Islet precursor cell (in vitro differentiated cells): ENCODE measurements around the gene LRRC28.
"Not testable (repeated sequence)": the region's sequence is repeated elsewhere in the genome, so short reads cannot be mapped to it uniquely, and the experiment has no call there.

Experiments used
- DNase-seq: peaks from one replicate; pipeline ENCODE4 v3.0.0-alpha.2; 2018

Gene LRRC28

DNA sequence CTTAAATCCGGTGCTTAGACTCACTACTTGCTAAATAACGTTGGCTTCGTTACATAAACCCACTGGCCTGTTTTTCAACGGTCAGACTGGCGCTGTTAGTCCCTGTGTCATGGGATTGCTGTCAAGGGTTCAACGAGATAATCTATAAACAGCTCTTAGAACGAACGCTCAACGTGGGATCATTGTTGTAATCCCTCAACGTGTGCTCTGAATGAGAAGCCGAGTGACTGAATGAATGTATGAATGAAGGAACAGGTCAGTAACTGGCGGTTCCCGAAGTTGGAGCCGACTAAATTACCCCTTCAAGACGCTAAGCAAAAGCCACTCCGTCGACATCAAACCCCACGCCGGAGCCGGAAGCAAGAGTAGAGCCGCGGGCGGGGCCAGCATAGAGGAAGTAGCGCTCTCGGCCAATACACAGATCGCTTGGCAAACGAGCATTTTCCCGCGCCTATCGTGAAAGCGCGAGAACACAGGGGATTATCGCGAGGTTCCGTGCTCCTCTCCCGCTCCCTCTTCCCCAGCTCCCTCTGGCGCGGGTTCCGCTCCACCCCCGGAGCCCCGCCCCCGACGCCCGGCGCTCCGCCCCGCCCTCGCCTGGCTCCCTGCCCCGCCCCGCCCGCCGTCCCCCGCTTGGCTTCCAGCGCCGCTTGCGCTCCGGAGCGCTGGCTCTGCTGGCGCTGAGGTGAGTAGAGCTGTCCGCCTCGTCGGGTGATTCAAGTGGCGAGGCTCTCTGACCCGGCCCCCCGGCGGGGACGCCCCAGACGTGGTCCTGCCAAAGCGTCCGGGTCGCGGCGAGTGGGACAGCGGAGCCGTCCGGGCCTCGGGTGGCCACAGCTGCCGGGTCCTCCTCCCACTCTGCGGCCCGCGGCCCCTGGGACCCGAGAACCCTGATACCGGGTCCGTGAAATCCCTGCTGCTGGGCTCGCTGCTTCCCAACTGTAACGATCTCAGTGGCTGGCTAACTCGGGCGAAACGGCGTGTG is at the start of gene LRRC28:
Gene LRRC28 (plus strand): TSS at position 625 of the 985 bp plus-strand sequence. CDS start 4,477 bp downstream, outside the sequence.
- peak; percentile 99 for DNase-seq

- no peak for DNase-seq
Measured at GRCh38 chr15:99202176-99202552, 49.1 kb upstream of the LRRC28 start.

DNA sequence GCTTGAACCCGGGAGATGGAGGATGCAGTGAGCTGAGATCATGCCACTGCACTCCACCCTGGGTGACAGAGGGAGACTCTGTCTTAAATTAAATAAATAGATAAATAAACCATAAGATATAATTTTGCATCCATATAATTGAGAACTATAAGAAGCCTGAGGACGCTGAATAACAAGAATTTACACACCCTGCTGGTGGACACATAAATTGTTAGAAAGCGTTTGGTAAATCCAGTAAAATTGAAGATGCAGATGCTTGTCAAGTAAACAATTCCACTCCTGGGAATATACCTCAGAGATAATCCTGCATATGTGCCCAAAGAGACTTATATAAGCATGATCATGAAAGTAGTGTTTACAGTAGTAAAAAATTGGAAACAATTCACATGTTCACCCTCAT is 43.6 kb upstream of the LRRC28 start:
- DNase-seq: no peak

GRCh38 chr15:99209326-99209725 is 42.0 kb upstream of the LRRC28 start:
- no peak for DNase-seq

GRCh38 chr15:99210334-99210733 is 40.9 kb upstream of the LRRC28 start:
- DNase-seq: no peak

GRCh38 chr15:99211926-99212325 is 39.4 kb upstream of the LRRC28 start:
- peak; percentile 60 for DNase-seq

DNA sequence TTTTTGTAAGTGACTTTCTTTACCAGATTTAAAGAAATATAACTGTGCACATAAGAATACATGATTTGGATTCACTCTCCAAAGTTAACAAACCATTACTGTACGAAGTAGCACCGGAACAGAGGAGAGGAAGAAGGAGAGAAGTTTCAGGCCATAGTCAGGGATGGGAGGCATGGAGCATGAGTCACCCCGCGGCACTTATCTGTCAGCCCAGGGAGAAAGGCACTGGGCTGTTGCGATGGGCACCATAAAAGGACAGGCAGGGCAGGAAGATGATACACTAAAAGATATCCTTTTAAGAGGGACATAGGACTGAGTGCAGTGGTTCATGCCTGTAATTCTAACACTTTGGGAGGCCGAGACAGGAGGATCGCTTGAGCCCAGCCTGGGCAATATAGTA is 38.9 kb upstream of the LRRC28 start:
- DNase-seq: peak; percentile 92

DNA sequence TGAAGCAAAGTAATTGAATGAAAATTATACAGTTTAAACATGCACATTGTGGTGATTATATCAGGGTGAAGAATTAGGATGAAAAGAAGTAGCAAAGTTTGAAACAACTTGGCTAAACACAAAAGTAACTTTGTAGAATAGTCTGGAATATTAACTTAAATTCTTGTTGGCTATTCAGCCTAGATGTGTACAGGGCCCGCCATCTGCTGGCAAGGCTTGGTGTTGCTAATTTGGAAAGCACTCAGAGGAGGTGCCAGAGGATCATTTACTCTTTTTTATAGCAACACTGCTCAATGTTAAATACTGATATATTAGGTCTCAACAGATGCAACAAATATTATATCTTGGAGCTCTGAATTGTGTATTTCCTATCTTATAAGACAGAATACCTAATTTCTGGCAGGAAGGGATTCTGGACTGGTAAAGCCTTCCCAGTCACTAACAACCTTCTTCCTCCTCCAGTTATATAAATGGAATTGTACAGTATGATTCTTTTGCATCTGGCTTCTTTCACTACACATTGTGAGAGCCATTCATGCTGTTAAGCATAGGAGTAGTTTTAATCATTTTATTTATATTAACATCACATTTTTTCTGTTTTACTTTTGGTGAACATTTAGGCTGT is 38.0 kb upstream of the LRRC28 start:
- DNase-seq: peak; percentile 80

DNA sequence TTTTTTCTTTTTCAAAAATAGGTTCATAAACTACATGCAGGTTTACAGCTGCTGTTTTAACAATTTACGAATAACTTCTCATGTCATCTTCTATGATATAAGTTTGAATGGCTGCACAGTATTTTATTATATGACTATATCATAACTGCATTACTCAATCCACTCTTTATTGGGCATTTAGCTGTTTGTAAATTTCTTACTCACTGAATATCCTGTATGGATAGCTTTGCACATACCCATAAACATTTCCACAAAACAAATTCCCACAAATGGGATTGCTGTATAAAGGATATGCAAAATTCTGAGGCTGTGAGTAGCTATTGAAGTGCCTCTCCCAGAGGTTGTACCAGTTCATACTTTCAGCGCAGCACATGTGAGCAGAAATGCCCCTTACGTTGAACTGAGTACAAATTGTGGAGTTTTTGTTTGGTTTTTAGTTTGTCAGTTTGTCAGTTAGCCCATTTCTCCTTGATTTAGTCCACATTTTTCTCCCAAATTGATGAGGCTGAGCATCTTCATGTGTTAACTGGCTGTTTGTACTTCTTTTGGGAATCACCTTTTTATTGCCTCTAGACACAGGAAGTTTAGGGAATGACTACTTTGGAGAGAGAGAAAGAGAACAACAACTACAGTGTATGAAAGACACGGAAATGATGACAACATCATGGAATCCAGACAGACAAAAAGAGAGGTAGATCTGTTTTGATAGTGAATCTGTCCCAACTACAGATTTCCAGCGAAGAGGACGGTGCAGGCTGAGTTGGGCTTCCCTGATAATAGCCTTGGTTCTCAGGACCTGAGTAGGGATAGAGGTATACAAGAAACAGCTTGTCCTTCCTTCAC is 26.7 kb upstream of the LRRC28 start:
- DNase-seq: no peak

- DNase-seq: no peak
Measured at GRCh38 chr15:99226802-99227201, 24.5 kb upstream of the LRRC28 start.

GRCh38 chr15:99228120-99228770 is 23.0 kb upstream of the LRRC28 start:
- DNase-seq: no peak

GRCh38 chr15:99230867-99231266 is 20.4 kb upstream of the LRRC28 start:
- no peak for DNase-seq

GRCh38 chr15:99232740-99233139 is 18.5 kb upstream of the LRRC28 start:
- DNase-seq: no peak

GRCh38 chr15:99234160-99234559 is 17.1 kb upstream of the LRRC28 start:
- not testable (repeated sequence) for DNase-seq

GRCh38 chr15:99238849-99239248 is 12.4 kb upstream of the LRRC28 start:
- DNase-seq: no peak

DNA sequence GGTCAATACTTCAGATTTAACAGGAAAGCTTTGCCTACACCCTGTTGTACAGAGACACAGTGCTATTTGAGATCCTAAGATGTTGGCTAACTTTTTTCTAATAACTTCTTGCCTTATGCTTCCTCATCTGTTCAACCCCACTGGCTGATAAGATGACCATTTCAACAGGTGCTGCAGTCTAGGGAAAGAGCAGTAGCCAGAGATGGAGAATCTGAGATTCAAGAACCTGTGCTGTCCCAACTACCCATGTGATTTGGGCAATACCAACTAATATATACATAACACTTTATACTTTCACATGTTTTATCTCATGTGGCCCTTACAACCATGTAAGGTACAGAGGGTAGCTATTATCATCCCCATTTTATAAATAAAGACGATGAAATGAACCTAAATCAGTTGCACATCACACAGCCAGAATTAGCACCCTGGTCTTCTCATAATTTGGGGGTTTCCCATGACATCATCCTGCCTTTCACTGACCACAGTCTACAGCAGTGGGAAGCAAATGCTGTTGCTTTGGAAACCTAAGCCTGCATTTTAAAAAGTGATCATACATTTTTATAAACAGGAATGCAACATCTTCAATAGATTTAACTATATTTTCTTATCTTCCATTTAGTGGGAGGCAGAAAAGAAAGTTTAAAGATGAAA is 11.6 kb upstream of the LRRC28 start:
- no peak for DNase-seq

DNA sequence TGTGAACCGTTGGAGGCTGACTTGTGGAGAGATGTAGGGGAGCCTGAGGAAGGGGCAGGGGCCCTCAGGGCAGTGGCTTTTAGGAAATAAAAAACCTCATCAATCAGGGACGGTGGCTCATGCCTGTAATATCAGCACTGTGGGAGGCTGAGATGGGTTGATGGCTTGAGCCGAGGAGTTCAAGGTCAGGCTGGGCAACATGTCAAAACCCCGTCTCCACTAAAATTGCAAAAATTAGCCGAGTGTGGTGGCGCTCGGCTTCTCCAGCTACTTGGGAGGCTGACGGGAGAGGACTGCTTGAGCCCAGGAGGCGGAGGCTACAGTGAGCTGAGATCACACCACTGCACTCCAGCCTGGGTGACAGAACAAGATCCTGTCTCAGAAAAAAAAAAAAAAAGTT is 9.5 kb upstream of the LRRC28 start:
- DNase-seq: no peak

DNA sequence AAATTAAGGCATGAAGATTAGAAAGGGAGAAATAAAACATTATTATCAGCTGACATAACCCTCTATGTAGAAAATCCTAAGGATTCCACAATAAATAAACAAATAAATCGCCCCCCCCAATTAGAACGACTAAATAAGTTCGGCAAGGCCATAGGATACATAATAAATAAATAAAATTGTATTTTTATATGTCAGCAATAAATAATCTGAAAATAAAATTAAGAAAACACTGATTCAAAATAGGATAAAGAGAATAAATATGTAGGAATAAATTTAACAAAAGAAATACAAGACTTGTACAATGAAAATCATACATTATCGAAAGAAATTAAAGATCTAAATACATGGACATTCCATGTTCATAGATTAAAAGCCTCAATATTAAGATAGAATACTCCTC is 7.0 kb upstream of the LRRC28 start:
- DNase-seq: no peak

GRCh38 chr15:99247062-99247461 is 4.2 kb upstream of the LRRC28 start:
- no peak for DNase-seq

DNA sequence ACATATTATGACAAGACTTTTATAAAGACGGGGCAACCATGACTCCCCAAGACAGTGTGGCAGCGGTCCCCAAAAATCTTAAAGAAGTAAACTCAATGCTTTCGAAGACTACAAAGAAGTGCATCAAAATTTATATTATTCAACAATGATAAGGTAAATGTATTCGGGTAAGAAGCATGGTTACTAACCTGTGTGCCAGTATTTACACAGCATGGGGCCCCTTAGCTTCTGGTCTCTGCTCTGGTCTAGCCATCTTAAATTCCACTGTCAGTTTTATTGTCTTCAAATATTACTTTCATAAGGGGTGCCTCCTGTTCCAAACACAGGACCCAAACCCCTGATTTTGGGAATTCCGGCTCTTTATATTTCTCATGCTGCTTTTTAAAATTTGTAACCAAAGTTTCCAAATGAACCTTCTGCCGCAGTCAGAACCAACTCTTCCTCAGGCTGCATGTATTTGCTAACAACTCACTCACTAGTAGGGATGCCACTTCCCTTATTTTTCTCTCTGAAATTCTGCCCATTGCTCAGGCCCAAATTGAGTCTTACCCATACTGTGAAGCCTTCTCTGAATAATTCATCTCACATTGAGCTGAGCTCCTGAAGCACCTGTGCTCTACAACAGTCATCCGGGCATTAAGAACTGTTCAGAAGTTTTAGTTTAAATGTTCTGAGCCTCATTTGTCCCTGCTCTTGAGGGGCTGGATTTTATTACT is 3.1 kb upstream of the LRRC28 start:
- no peak for DNase-seq

- peak; percentile 72 for DNase-seq
Measured at GRCh38 chr15:99249270-99249841, 1.9 kb upstream of the LRRC28 start, which contains the start of gene TTC23. TSS of gene TTC23 (minus strand) at chr15:99249581. CDS start at chr15:99228712, 20,869 bp downstream.
